Cardiac fibroblast (primary cell): ENCODE measurements around the gene STIMATE.

ENCODE experiments used
- DNase-seq, 2 donors: peaks; one replicate each; pipeline versions ENCODE4 v3.0.0 to v3.0.0-alpha.2; 2010; ENCODE audit warnings: low read depth in 2 of 2
- H3K4me3 ChIP-seq, 2 donors: replicated peaks in 1 of 2; 1 replicate in 1 of 2; 2 replicates in 1 of 2; pipeline ENCODE4 v1.5.1; 2011; ENCODE audit warnings: low read depth in 2 of 2, low read length in 2 of 2, mild to moderate bottlenecking in 2 of 2, moderate library complexity in 1 of 2
- CTCF ChIP-seq: IDR thresholded peaks from one replicate; pipeline ENCODE4 v1.5.1; 2011; ENCODE audit warnings: low read depth, mild to moderate bottlenecking, low read length, inconsistent platforms

Gene STIMATE

GRCh38 chr3:52912885-52913731 lies 15.8 kb upstream of the STIMATE start:
- no peak for DNase-seq
- H3K4me3 ChIP-seq = no peak overlapping the region
- no peak for TF ChIP-seq CTCF

DNA sequence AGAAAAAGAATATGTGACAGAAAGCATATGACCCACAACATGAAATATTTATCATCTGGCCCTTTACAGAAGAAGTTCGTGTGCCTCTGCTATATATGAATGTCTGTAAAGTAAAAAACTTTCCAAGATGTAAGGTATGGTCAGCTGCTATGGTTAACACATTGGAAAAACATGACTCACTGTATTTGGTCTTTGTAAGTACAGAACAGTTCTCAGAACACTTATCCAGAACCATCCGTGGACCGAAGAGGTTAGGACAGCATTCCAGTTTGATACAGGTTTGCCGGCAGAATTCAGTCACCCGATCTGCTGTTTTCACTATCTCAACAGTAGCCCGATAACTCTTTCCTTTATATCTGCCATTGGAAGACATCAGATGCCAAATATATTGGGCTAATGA lies 13.5 kb upstream of the STIMATE start:
- no peak overlapping the region for H3K4me3 ChIP-seq
- no peak for TF ChIP-seq CTCF
- DNase-seq = no peak

- no peak for DNase-seq
- H3K4me3 ChIP-seq = no peak overlapping the region
- TF ChIP-seq CTCF = no peak
These were observed 10.1 kb upstream of the STIMATE start for GRCh38 chr3:52907497-52907896.

DNA sequence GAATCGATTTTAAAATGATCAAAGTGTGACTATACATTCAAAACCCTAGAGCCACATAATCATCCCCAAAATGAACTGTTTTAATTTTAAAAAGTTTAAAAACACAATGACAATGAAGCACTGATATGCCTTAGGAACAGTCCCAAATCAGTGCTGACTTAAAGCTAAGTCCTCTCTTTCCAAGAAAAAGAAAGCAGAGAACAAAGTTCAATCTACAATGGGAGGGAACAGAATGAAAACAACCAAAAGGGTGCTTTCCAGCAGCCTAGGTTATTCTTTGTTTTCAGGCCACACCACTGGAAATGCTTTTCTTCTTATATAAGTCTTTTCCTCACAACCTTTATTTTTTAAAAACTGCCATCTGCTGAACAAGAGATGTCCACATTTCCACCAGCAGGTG lies 7.2 kb upstream of the STIMATE start:
- no peak for TF ChIP-seq CTCF
- no peak for DNase-seq
- no peak overlapping the region for H3K4me3 ChIP-seq

DNA sequence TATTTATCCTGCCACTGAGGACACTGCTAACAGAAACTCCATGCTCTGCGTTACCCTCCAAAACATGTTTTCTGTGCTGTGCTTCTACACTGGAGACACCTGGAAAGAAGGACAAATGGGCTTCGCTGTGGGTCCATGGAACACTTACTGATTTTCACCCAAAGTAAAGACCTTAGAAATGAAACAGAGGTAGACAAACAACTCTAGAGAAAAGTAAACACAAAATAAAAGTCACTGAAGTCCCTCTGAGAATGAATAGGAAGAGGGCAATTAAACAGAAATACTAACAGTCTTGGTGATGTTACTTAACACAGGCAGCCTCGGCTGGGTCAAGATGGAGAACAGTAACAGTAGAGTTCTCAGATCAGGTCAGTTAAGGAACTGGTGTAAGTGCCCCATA lies 6.7 kb upstream of the STIMATE start:
- no peak overlapping the region for H3K4me3 ChIP-seq
- no peak for DNase-seq
- no peak for TF ChIP-seq CTCF

- H3K4me3 ChIP-seq = peak overlapping the region; percentile 72 to 84
- no peak for TF ChIP-seq CTCF
- DNase-seq = no peak
These were observed 735 bp downstream of the STIMATE start for GRCh38 chr3:52896613-52897012.

DNA sequence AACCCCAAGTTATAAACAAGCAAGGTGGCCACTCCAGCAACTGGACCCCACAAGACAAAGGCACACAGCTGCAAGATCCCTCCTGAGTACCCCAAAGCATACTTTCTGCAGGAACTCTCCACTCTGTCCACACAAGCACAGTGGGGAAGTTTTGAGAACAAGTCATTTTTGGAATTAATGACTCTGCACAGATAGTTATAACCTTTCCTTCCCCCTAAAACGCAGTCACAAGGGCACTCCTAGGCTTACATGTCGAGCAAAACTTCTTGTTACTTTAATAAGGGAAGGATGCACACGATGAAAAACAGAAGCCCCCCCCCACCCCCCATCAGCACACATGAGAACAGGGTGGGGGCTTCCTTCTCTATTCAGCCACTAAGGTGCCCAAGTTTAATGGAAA lies 1.2 kb downstream of the STIMATE start:
- no peak for DNase-seq
- no peak for TF ChIP-seq CTCF
- peak overlapping the region; percentile 72 to 84 for H3K4me3 ChIP-seq
